T-helper 2 cell treated with Interferon-gamma antibody and Interleukin-4, amounts not matched to agents 5 μg/mL and 100 μg/mL, for 36 hours (primary cell): ENCODE data around the gene ING5.

ENCODE experiments used
- DNase-seq: peaks from one replicate; pipeline ENCODE4 v3.0.0; 2021; ENCODE audit warnings: low spot score
- H3K27ac Mint-ChIP-seq: one replicate; pipeline ENCODE4 v1.8.0; 2021; ENCODE audit warnings: mild to moderate bottlenecking, mixed read lengths
- H3K27me3 Mint-ChIP-seq: one replicate; pipeline ENCODE4 v1.8.0; 2021; ENCODE audit warnings: low read depth, mixed read lengths
- H3K36me3 Mint-ChIP-seq: one replicate; pipeline ENCODE4 v1.8.0; 2021; ENCODE audit warnings: low read depth, mixed read lengths
- H3K4me1 Mint-ChIP-seq: one replicate; pipeline ENCODE4 v1.8.0; 2021; ENCODE audit warnings: low read depth, mixed read lengths
- H3K4me3 Mint-ChIP-seq: one replicate; pipeline ENCODE4 v1.8.0; 2022; ENCODE audit warnings: mild to moderate bottlenecking, moderate library complexity, mixed read lengths
- H3K9me3 Mint-ChIP-seq: one replicate; pipeline ENCODE4 v1.8.0; 2021; ENCODE audit warnings: mixed read lengths

Gene ING5

GRCh38 chr2:241678784-241679540 lies 22.9 kb upstream of the ING5 start:
- DNase-seq: no peak
- Mint-ChIP-seq H3K27ac (no peak overlapping the region), H3K36me3 (peaks cover 41% of the 10 kb centered on the region), H3K27me3 (no peaks in the 10 kb centered on the region), H3K4me3 (no peak overlapping the region), H3K9me3 (no peaks in the 10 kb centered on the region), H3K4me1 (peaks cover 2% of the 10 kb centered on the region)

DNA sequence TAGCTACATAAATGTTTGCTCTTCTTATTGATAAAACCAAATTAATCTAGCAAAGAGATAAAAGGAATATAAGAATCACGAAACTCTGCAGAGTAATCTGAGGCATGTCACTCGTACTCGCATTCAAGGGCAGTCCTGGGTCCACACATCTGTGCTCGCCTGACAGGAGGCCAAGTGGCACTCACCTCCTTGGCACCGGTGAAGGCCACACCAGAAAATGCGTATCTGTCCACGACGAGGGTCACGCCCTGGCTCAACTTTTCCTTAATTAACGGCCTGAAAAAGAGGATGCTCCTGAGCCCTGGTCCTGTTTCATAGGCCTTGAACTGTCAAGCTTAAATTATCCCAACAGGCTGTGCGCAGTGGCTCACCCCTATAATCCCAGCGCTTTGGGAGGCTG lies 21.8 kb upstream of the ING5 start:
- Mint-ChIP-seq H3K36me3 (peaks cover 51% of the 10 kb centered on the region), H3K27ac (no peak overlapping the region), H3K4me3 (no peak overlapping the region), H3K9me3 (no peaks in the 10 kb centered on the region), H3K27me3 (no peaks in the 10 kb centered on the region), H3K4me1 (peaks cover 6% of the 10 kb centered on the region)
- no peak for DNase-seq

- no peaks in the 10 kb centered on the region for H3K9me3 Mint-ChIP-seq
- no peak overlapping the region for H3K4me3 Mint-ChIP-seq
- DNase-seq: no peak
- H3K27ac Mint-ChIP-seq: no peak overlapping the region
- no peaks in the 10 kb centered on the region for H3K27me3 Mint-ChIP-seq
- peaks cover 47% of the 10 kb centered on the region for H3K36me3 Mint-ChIP-seq
- H3K4me1 Mint-ChIP-seq: peaks cover 13% of the 10 kb centered on the region
Measured at GRCh38 chr2:241680827-241681599, 20.8 kb upstream of the ING5 start.

DNA sequence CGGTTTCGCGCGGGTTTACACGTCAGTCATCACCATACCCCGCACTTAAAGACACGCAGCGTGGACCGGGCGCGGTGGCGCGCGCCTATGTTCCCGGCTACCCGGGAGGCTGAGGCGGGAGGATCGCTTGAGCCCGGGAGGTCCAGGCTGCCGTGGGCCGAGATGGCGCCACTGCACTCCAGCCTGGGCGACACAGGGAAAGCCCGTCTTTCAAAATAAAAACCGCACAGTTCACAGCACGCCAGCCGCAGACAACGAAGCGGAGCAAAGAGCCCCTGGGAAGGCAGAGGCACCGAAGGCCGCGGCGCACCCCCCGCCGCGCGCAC lies 15.6 kb upstream of the ING5 start:
- H3K4me1 Mint-ChIP-seq: peaks cover 21% of the 10 kb centered on the region
- DNase-seq: no peak
- peak overlapping the region; percentile 85 for H3K27ac Mint-ChIP-seq
- H3K36me3 Mint-ChIP-seq: peaks cover 36% of the 10 kb centered on the region
- H3K9me3 Mint-ChIP-seq: no peaks in the 10 kb centered on the region
- peak overlapping the region; percentile 83 for H3K4me3 Mint-ChIP-seq
- no peaks in the 10 kb centered on the region for H3K27me3 Mint-ChIP-seq

GRCh38 chr2:241686650-241687425 lies 15.0 kb upstream of the ING5 start, which contains the start of gene DTYMK:
DTYMK (minus strand) TSS chr2:241686815; CDS start chr2:241686783, 32 bp downstream.
- Mint-ChIP-seq H3K9me3 (no peaks in the 10 kb centered on the region), H3K36me3 (peaks cover 31% of the 10 kb centered on the region), H3K27me3 (no peaks in the 10 kb centered on the region), H3K4me3 (peak within 1 kb of the TSS; percentile 92), H3K27ac (peak within 1 kb of the TSS; percentile 97), H3K4me1 (peaks cover 21% of the 10 kb centered on the region)
- peak; percentile 98 for DNase-seq

DNA sequence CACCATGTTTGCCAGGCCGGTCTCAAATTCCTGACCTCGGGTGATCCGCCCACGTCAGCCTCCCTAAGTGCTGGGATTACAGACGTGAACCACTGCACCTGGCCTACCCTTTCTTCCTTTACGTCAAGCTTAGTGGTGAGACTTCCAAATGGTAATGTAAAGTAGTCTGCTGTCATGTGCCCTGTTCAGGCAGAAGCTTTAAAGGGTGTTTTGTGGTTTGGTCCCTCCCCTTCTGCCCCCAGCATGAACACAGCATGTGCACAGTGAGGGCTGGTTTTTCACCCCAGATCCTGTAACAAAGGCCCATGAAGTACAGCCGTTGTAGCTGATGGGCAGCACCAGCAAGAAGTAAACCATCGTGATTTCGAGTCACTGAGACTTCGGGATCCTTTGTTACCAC lies 12.5 kb upstream of the ING5 start:
- peaks cover 22% of the 10 kb centered on the region for H3K36me3 Mint-ChIP-seq
- peaks cover 17% of the 10 kb centered on the region for H3K4me1 Mint-ChIP-seq
- no peak overlapping the region for H3K27ac Mint-ChIP-seq

GRCh38 chr2:241690202-241690717 lies 11.6 kb upstream of the ING5 start:
- H3K27me3 Mint-ChIP-seq: no peaks in the 10 kb centered on the region

More for the DNA sequence above, 12.5 kb upstream of the ING5 start:
- Mint-ChIP-seq H3K4me3 (peak overlapping the region; percentile 61), H3K27me3 (no peaks in the 10 kb centered on the region), H3K9me3 (no peaks in the 10 kb centered on the region)
- no peak for DNase-seq

DNA sequence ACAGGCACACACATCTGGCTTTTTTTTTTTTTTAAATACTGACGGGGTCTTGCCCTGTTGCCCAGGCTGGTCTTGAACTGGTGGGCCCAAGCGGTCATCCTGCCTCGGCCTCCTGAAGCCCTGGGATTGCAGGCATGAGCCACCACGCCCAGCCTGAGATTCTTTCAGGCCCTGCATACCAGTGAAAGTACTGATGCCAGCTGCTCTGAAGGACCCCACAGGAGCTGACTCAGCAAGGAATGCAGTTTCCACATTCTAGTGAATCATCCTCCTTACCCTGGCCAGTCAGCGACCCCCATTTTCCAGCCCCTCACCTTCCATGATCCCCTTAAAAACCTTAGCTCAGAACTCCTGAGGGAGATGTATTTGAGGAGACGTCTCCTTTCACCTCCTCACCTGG lies 9.4 kb upstream of the ING5 start:
- peaks cover 8% of the 10 kb centered on the region for H3K4me1 Mint-ChIP-seq
- H3K9me3 Mint-ChIP-seq: no peaks in the 10 kb centered on the region
- no peak for DNase-seq
- H3K36me3 Mint-ChIP-seq: peaks cover 17% of the 10 kb centered on the region
- no peak overlapping the region for H3K27ac Mint-ChIP-seq
- no peaks in the 10 kb centered on the region for H3K27me3 Mint-ChIP-seq
- no peak overlapping the region for H3K4me3 Mint-ChIP-seq

More at GRCh38 chr2:241690202-241690717, 11.6 kb upstream of the ING5 start:
- H3K4me3 Mint-ChIP-seq: no peak overlapping the region
- DNase-seq: no peak
- H3K36me3 Mint-ChIP-seq: peaks cover 15% of the 10 kb centered on the region
- H3K27ac Mint-ChIP-seq: no peak overlapping the region
- H3K4me1 Mint-ChIP-seq: peaks cover 15% of the 10 kb centered on the region
- no peaks in the 10 kb centered on the region for H3K9me3 Mint-ChIP-seq

- no peak for DNase-seq
- Mint-ChIP-seq H3K36me3 (peaks cover 10% of the 10 kb centered on the region), H3K9me3 (no peaks in the 10 kb centered on the region), H3K4me3 (no peak overlapping the region), H3K27ac (no peak overlapping the region), H3K27me3 (no peaks in the 10 kb centered on the region), H3K4me1 (no peaks in the 10 kb centered on the region)
Measured at GRCh38 chr2:241695651-241696050, 6.2 kb upstream of the ING5 start.

DNA sequence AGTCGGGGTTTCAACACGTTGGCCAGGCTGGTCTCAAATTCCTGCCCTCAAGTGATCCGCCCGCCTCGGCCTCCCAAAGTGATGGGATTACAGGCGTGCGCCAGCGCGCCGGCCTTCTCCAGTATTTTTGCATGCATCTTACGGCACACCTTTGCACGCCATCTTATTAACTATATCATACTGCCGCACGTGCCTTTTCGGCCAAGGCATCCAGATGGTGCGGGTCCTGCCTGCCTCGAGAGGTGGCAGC lies 765 bp upstream of the ING5 start:
- Mint-ChIP-seq H3K4me3 (peak overlapping the region; percentile 89), H3K36me3 (peaks cover 21% of the 10 kb centered on the region), H3K4me1 (peaks cover 9% of the 10 kb centered on the region), H3K9me3 (peaks cover 6% of the 10 kb centered on the region), H3K27me3 (no peaks in the 10 kb centered on the region), H3K27ac (peak overlapping the region; percentile 95)
- DNase-seq: no peak

DNA sequence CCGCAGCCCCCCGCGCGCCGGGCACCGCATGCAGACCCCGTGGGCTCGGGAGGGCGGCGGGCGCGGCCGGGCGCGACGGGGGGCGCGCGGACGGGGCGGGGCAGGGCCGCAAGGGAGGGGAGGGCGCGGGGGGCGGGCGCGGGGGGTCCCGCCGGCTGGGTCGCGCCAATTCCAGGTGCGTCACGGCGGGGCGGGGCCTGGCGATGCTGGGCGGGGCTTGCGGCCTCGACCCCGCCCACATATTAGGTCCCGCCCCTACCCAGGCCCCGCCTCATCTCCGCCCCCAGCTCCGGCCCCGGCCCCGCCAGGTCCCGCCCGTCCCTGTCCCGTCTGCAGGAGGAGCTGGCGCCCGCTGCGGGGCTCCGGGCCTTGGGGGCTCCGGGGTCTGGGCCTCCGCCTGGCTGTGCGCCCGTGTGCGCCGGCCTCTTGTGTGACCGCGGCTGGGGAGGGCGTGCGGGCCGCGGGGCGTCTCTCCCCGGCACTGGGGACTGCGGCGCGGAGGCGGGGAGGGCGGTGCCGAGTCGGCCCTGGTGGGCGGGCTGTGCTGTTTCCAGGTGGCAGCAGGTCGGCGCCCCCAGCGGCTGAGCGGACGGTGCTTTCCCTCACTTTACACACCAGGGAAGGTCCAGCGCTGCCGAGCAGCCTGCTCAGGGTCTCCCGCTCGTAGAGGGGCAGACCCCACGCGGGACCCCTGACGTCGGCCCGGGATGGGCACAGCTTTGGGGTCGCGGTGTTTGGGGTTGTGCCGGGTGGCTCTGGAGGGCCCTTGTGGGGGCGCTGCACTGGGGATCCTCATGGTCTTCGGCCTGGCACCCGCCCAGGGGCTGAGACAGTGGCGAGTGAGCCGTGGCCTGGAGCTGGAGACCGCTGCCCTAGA lies 554 bp downstream of the ING5 start:
- peak overlapping the region; percentile 87 for H3K4me3 Mint-ChIP-seq
- H3K27me3 Mint-ChIP-seq: no peaks in the 10 kb centered on the region
- H3K36me3 Mint-ChIP-seq: peaks cover 32% of the 10 kb centered on the region
- H3K4me1 Mint-ChIP-seq: peaks cover 9% of the 10 kb centered on the region
- DNase-seq: peak; percentile 87
- H3K27ac Mint-ChIP-seq: peak overlapping the region; percentile 71
- peaks cover 13% of the 10 kb centered on the region for H3K9me3 Mint-ChIP-seq

GRCh38 chr2:241703032-241703604 lies 1.3 kb downstream of the ING5 start:
- H3K4me3 Mint-ChIP-seq: peak overlapping the region; percentile 87
- H3K4me1 Mint-ChIP-seq: peaks cover 9% of the 10 kb centered on the region
- no peak for DNase-seq
- no peaks in the 10 kb centered on the region for H3K27me3 Mint-ChIP-seq
- H3K9me3 Mint-ChIP-seq: peaks cover 13% of the 10 kb centered on the region
- H3K27ac Mint-ChIP-seq: peak overlapping the region; percentile 71
- H3K36me3 Mint-ChIP-seq: peaks cover 33% of the 10 kb centered on the region

GRCh38 chr2:241706537-241706936 lies 4.7 kb downstream of the ING5 start:
- Mint-ChIP-seq H3K36me3 (peaks cover 50% of the 10 kb centered on the region), H3K27ac (no peak overlapping the region)

More at GRCh38 chr2:241706537-241706936, 4.7 kb downstream of the ING5 start:
- Mint-ChIP-seq H3K27me3 (no peaks in the 10 kb centered on the region), H3K4me1 (peaks cover 7% of the 10 kb centered on the region), H3K9me3 (peaks cover 13% of the 10 kb centered on the region), H3K4me3 (no peak overlapping the region)
- no peak for DNase-seq
